GM19438 (cell line): ENCODE data around the gene ZNF865.

Source experiments
- ATAC-seq: cut with Tn5 transposase; IDR thresholded peaks from one replicate; pipeline ENCODE4 v1.9.1; 2021; ENCODE audit warnings: low read depth; ENCODE audit not compliant: unreplicated experiment

The ZNF865 gene

GRCh38 chr19:55586976-55587668, 18.3 kb upstream of the ZNF865 start:
- peak; percentile 77 for ATAC-seq

GRCh38 chr19:55588738-55589137, 16.7 kb upstream of the ZNF865 start:
- no peak for ATAC-seq

- ATAC-seq: no peak
These were observed 15.3 kb upstream of the ZNF865 start for GRCh38 chr19:55590109-55590508.

- ATAC-seq: no peak
These were observed 14.8 kb upstream of the ZNF865 start for GRCh38 chr19:55590617-55591016.

- ATAC-seq: no peak
These were observed 13.9 kb upstream of the ZNF865 start for GRCh38 chr19:55591555-55591954.

- no peak for ATAC-seq
These were observed 12.9 kb upstream of the ZNF865 start for GRCh38 chr19:55592391-55593090.

- no peak for ATAC-seq
These were observed 12.2 kb upstream of the ZNF865 start for GRCh38 chr19:55593096-55593772.

GRCh38 chr19:55594996-55595545, 10.4 kb upstream of the ZNF865 start:
- no peak for ATAC-seq

- ATAC-seq: no peak
These were observed 9.1 kb upstream of the ZNF865 start for GRCh38 chr19:55596304-55596703.

GRCh38 chr19:55597501-55597921, 7.9 kb upstream of the ZNF865 start:
- ATAC-seq: no peak

- no peak for ATAC-seq
These were observed 7.4 kb upstream of the ZNF865 start for GRCh38 chr19:55598034-55598433.

- peak; percentile 42 for ATAC-seq
These were observed 6.6 kb upstream of the ZNF865 start for GRCh38 chr19:55598719-55599467.

- peak; percentile 54 for ATAC-seq
These were observed 6.0 kb upstream of the ZNF865 start, which contains the start of gene FIZ1 for GRCh38 chr19:55599468-55599841. TSS of gene FIZ1 (minus strand) at chr19:55599517. CDS start at chr19:55597865, 1,652 bp downstream.

- ATAC-seq: peak; percentile 40
These were observed 5.4 kb upstream of the ZNF865 start, which contains the start of gene ZNF524 for GRCh38 chr19:55599842-55600661. TSS of gene ZNF524 (plus strand) at chr19:55600288. CDS start at chr19:55602113, 1,825 bp downstream.

- ATAC-seq: no peak
These were observed 4.8 kb upstream of the ZNF865 start for GRCh38 chr19:55600662-55601028.

GRCh38 chr19:55601084-55601483, 4.4 kb upstream of the ZNF865 start:
- no peak for ATAC-seq

- no peak for ATAC-seq
These were observed 3.1 kb upstream of the ZNF865 start for GRCh38 chr19:55602104-55603001.

- no peak for ATAC-seq
These were observed 2.3 kb upstream of the ZNF865 start for GRCh38 chr19:55603115-55603514.
